CD8-positive, alpha-beta memory T cell (primary cell): ENCODE results near the gene ADIPOR2. TPM values are rescaled to one million over a fixed set of nuclear protein-coding genes. Genes with fewer than 3 reads are reported as not detected.
A peak's percentile ranks its signal among the peaks of the same experiment; 100 is the strongest.

Source experiments
- CTCF ChIA-PET: fragments of 350-600 bp; sonication (Branson Sonifier 250); formaldehyde crosslinking; loops from one replicate; lab custom pipeline; 2021; ENCODE audit warnings: antibody characterized with exemption; lab: Charles Lee
- POLR2A ChIA-PET: fragments of 350-600 bp; sonication (Branson Sonifier 250); formaldehyde crosslinking; loops from one replicate; lab custom pipeline; 2021; ENCODE audit warnings: antibody characterized with exemption; lab: Charles Lee
- DNase-seq, 5 donors: peaks; one replicate each; pipeline versions ENCODE4 v3.0.0 to v3.0.0-alpha.2; 2020 to 2022; ENCODE audit warnings: mixed read lengths in 1 of 5
- H3K27ac ChIP-seq: one replicate; pipeline ENCODE4 v1.7.0; 2013; ENCODE audit warnings: low read depth, mild to moderate bottlenecking, low read length, moderate library complexity
- H3K27me3 ChIP-seq: 2 replicates; pipeline ENCODE4 v1.7.0; 2013; ENCODE audit warnings: low read length, mild to moderate bottlenecking; ENCODE audit not compliant: insufficient read depth, poor library complexity, severe bottlenecking
- H3K36me3 ChIP-seq: 2 replicates; pipeline ENCODE4 v1.7.0; 2013; ENCODE audit warnings: mild to moderate bottlenecking, low read length, moderate library complexity; ENCODE audit not compliant: insufficient read depth
- H3K4me1 ChIP-seq: 2 replicates; pipeline ENCODE4 v1.7.0; 2013; ENCODE audit warnings: mild to moderate bottlenecking, low read length, moderate library complexity; ENCODE audit not compliant: insufficient read depth
- H3K4me3 ChIP-seq: 2 replicates; pipeline ENCODE4 v1.7.0; 2013; ENCODE audit warnings: mild to moderate bottlenecking, low read length
- H3K9me3 ChIP-seq: 2 replicates; pipeline ENCODE4 v1.7.0; 2013; ENCODE audit warnings: mild to moderate bottlenecking, low read length
- H3K27ac Mint-ChIP-seq, 8 donors: one replicate each; pipeline ENCODE4 v1.8.0; 2020 to 2021; ENCODE audit warnings: mixed read lengths in 8 of 8, mild to moderate bottlenecking in 6 of 8, inconsistent platforms in 3 of 8, moderate library complexity in 3 of 8
- H3K27me3 Mint-ChIP-seq, 2 donors: one replicate each; pipeline ENCODE4 v1.8.0; 2020 to 2021; ENCODE audit warnings: mixed read lengths in 2 of 2, mild to moderate bottlenecking in 1 of 2, moderate library complexity in 1 of 2
- H3K36me3 Mint-ChIP-seq, 3 donors: one replicate each; pipeline ENCODE4 v1.8.0; 2020 to 2021; ENCODE audit warnings: mixed read lengths in 3 of 3, inconsistent platforms in 1 of 3, mild to moderate bottlenecking in 1 of 3
- H3K4me1 Mint-ChIP-seq, 3 donors: one replicate each; pipeline ENCODE4 v1.8.0; 2020 to 2021; ENCODE audit warnings: mixed read lengths in 3 of 3, inconsistent platforms in 1 of 3, mild to moderate bottlenecking in 1 of 3
- H3K4me3 Mint-ChIP-seq, 7 donors: one replicate each; pipeline ENCODE4 v1.8.0; 2020 to 2021; ENCODE audit warnings: mixed read lengths in 7 of 7, mild to moderate bottlenecking in 6 of 7, moderate library complexity in 4 of 7, inconsistent platforms in 2 of 7
- H3K9me3 Mint-ChIP-seq, 5 donors: one replicate each; pipeline ENCODE4 v1.8.0; 2020 to 2022; ENCODE audit warnings: mixed read lengths in 5 of 5, mild to moderate bottlenecking in 3 of 5, moderate library complexity in 2 of 5, inconsistent platforms in 1 of 5
- polyA plus RNA-seq: library from polyadenylated mRNA; unstranded; fragments of 300-500 nt; fragmentation: Illumina TruSeq; gene quantifications from one replicate; pipeline ENCODE4 v1.2.3, GENCODE V29; 2021
- total RNA-seq, 2 experiments: library from RNA; stranded (reverse); gene quantifications; one replicate each; pipeline ENCODE4 v1.2.3, GENCODE V29; 2021

The ADIPOR2 gene
- total and polyA plus RNA-seq, 3 experiments from 2014 or later = 2.4 to 63.9 (median 54.1) TPM

GRCh38 chr12:1666685-1667162, 24.1 kb upstream of the ADIPOR2 start:
- Mint-ChIP-seq H3K27me3 (peaks cover 0 to 2% of the 10 kb centered on the region in 2 donors), H3K36me3 (no peaks in the 10 kb centered on the region), H3K4me1 (peaks cover 56 to 81% (median 57%) of the 10 kb centered on the region in 3 donors), H3K9me3 (peaks cover 0 to 2% (median 0%) of the 10 kb centered on the region in 5 donors), H3K27ac (peak overlapping the region; percentile 38 to 95 (median 77)), H3K4me3 (peak overlapping the region in 6 of 7 donors; percentile 36 to 79 (median 72))
- no peaks in the 10 kb centered on the region for H3K36me3 ChIP-seq
- H3K4me3 ChIP-seq = peak overlapping the region; percentile 27
- ChIA-PET CTCF (interaction anchor here (1.4 to 2.2 kb wide), 4 partner anchors 13 to 124 kb away, joined by 3 to 12 read pairs (median 4); partner anchors contain the start of gene ADIPOR2), POLR2A (interaction anchor here (1.1 kb wide), 1 partner anchor 26 kb away, joined by 6 read pairs; no protein-coding TSS in a partner anchor)
- no peaks in the 10 kb centered on the region for H3K27me3 ChIP-seq
- H3K9me3 ChIP-seq = no peaks in the 10 kb centered on the region
- no peak for DNase-seq
- H3K27ac ChIP-seq = no peak overlapping the region
- peaks cover 27% of the 10 kb centered on the region for H3K4me1 ChIP-seq

- Histone ChIP-seq H3K27me3 (no peaks in the 10 kb centered on the region), H3K4me3 (no peak overlapping the region), H3K9me3 (no peaks in the 10 kb centered on the region), H3K36me3 (no peaks in the 10 kb centered on the region), H3K27ac (no peak overlapping the region), H3K4me1 (peaks cover 27% of the 10 kb centered on the region)
- Mint-ChIP-seq H3K36me3 (no peaks in the 10 kb centered on the region), H3K27me3 (no peaks in the 10 kb centered on the region), H3K4me1 (peaks cover 46 to 69% (median 49%) of the 10 kb centered on the region in 3 donors), H3K4me3 (peak overlapping the region in 5 of 7 donors; percentile 27 to 56 (median 38)), H3K9me3 (no peaks in the 10 kb centered on the region), H3K27ac (peak overlapping the region; percentile 34 to 92 (median 68))
- ChIA-PET CTCF (no interaction called here), POLR2A (no interaction called here)
- no peak for DNase-seq
Measured at GRCh38 chr12:1668833-1669543, 21.9 kb upstream of the ADIPOR2 start.

- Mint-ChIP-seq H3K27ac (peak overlapping the region in 5 of 8 donors; percentile 9 to 77 (median 49)), H3K36me3 (no peaks in the 10 kb centered on the region), H3K4me3 (peak overlapping the region in 1 of 7 donors; percentile 35), H3K27me3 (no peaks in the 10 kb centered on the region), H3K9me3 (no peaks in the 10 kb centered on the region), H3K4me1 (peaks cover 34 to 55% (median 41%) of the 10 kb centered on the region in 3 donors)
- ChIA-PET POLR2A (interaction anchor here (0.9 kb wide), 1 partner anchor 20 kb away, joined by 3 read pairs; the partner anchor contains the start of gene ADIPOR2), CTCF (interaction anchor here (0.7 to 1.5 kb wide), 3 partner anchors 120 to 269 kb away, joined by 3 read pairs; no protein-coding TSS in a partner anchor)
- Histone ChIP-seq H3K27ac (no peak overlapping the region), H3K36me3 (no peaks in the 10 kb centered on the region), H3K9me3 (no peaks in the 10 kb centered on the region), H3K27me3 (no peaks in the 10 kb centered on the region), H3K4me1 (peaks cover 27% of the 10 kb centered on the region), H3K4me3 (no peak overlapping the region)
- no peak for DNase-seq
Measured at GRCh38 chr12:1670358-1671268, 20.3 kb upstream of the ADIPOR2 start.

- Mint-ChIP-seq H3K4me3 (no peak overlapping the region), H3K27ac (peak overlapping the region in 1 of 8 donors; percentile 4), H3K36me3 (no peaks in the 10 kb centered on the region), H3K27me3 (no peaks in the 10 kb centered on the region), H3K9me3 (no peaks in the 10 kb centered on the region), H3K4me1 (peaks cover 0 to 5% (median 3%) of the 10 kb centered on the region in 3 donors)
- Histone ChIP-seq H3K9me3 (no peaks in the 10 kb centered on the region), H3K27me3 (no peaks in the 10 kb centered on the region), H3K4me1 (no peaks in the 10 kb centered on the region), H3K27ac (no peak overlapping the region), H3K36me3 (no peaks in the 10 kb centered on the region), H3K4me3 (no peak overlapping the region)
- DNase-seq = no peak
- CTCF ChIA-PET = no interaction called here
- POLR2A ChIA-PET = interaction anchor here (0.7 kb wide), 1 partner anchor 259 kb away, joined by 3 read pairs; no protein-coding TSS in a partner anchor
Measured at GRCh38 chr12:1676043-1676442, 14.8 kb upstream of the ADIPOR2 start.

- H3K36me3 Mint-ChIP-seq = no peaks in the 10 kb centered on the region
- no peaks in the 10 kb centered on the region for H3K36me3 ChIP-seq
- H3K4me3 Mint-ChIP-seq = no peak overlapping the region
- CTCF ChIA-PET = interaction anchor here (1.3 to 2.0 kb wide), 3 partner anchors 10 to 28 kb away, joined by 3 to 6 read pairs (median 4); partner anchors contain the start of gene ADIPOR2
- no peaks in the 10 kb centered on the region for H3K9me3 ChIP-seq
- POLR2A ChIA-PET = interaction anchor here (1.0 kb wide), 1 partner anchor 11 kb away, joined by 4 read pairs; no protein-coding TSS in a partner anchor
- H3K4me1 Mint-ChIP-seq = no peaks in the 10 kb centered on the region
- no peaks in the 10 kb centered on the region for H3K9me3 Mint-ChIP-seq
- no peaks in the 10 kb centered on the region for H3K4me1 ChIP-seq
- H3K4me3 ChIP-seq = no peak overlapping the region
- no peaks in the 10 kb centered on the region for H3K27me3 ChIP-seq
- peaks cover 5 to 6% of the 10 kb centered on the region in 2 donors for H3K27me3 Mint-ChIP-seq
- DNase-seq = no peak
- H3K27ac ChIP-seq = no peak overlapping the region
- H3K27ac Mint-ChIP-seq = peak overlapping the region in 1 of 8 donors; percentile 17
Measured at GRCh38 chr12:1680804-1681492, 9.9 kb upstream of the ADIPOR2 start.

- H3K4me3 Mint-ChIP-seq = no peak overlapping the region
- H3K36me3 ChIP-seq = no peaks in the 10 kb centered on the region
- H3K36me3 Mint-ChIP-seq = no peaks in the 10 kb centered on the region
- no peaks in the 10 kb centered on the region for H3K4me1 Mint-ChIP-seq
- DNase-seq = no peak
- no peak overlapping the region for H3K4me3 ChIP-seq
- H3K27me3 ChIP-seq = no peaks in the 10 kb centered on the region
- H3K9me3 Mint-ChIP-seq = no peaks in the 10 kb centered on the region
- POLR2A ChIA-PET = interaction anchor here (1.0 kb wide), 1 partner anchor 10 kb away, joined by 4 read pairs; no protein-coding TSS in a partner anchor
- H3K4me1 ChIP-seq = no peaks in the 10 kb centered on the region
- CTCF ChIA-PET = interaction anchor here (1.3 to 2.0 kb wide), 3 partner anchors 10 to 28 kb away, joined by 3 to 6 read pairs (median 4); partner anchors contain the start of gene ADIPOR2
- H3K9me3 ChIP-seq = no peaks in the 10 kb centered on the region
- no peak overlapping the region for H3K27ac ChIP-seq
- no peak overlapping the region for H3K27ac Mint-ChIP-seq
- peaks cover 6 to 8% of the 10 kb centered on the region in 2 donors for H3K27me3 Mint-ChIP-seq
Measured at GRCh38 chr12:1681493-1681807, 9.4 kb upstream of the ADIPOR2 start.

- Mint-ChIP-seq H3K9me3 (no peaks in the 10 kb centered on the region), H3K4me3 (peak overlapping the region in 3 of 7 donors; percentile 22 to 82 (median 33)), H3K36me3 (peaks cover 0 to 15% (median 0%) of the 10 kb centered on the region in 3 donors), H3K27me3 (peaks cover 9 to 12% of the 10 kb centered on the region in 2 donors), H3K4me1 (peaks cover 30 to 31% (median 30%) of the 10 kb centered on the region in 3 donors), H3K27ac (peak overlapping the region in 3 of 8 donors; percentile 63 to 77 (median 73))
- ChIA-PET POLR2A (no interaction called here), CTCF (interaction anchor here (1.0 to 1.5 kb wide), 3 partner anchors 35 to 103 kb away, joined by 3 to 4 read pairs (median 4); no protein-coding TSS in a partner anchor)
- Histone ChIP-seq H3K36me3 (no peaks in the 10 kb centered on the region), H3K27ac (no peak overlapping the region), H3K27me3 (no peaks in the 10 kb centered on the region), H3K4me1 (peaks cover 20% of the 10 kb centered on the region), H3K4me3 (no peak overlapping the region), H3K9me3 (no peaks in the 10 kb centered on the region)
- no peak for DNase-seq
Measured at GRCh38 chr12:1688086-1688710, 2.7 kb upstream of the ADIPOR2 start.
